Right atrium auricular region (tissue), 2 donors: ENCODE results near the gene SKA1. TPM values are rescaled to one million over a fixed set of nuclear protein-coding genes. Genes with fewer than 3 reads are reported as not detected.

Experiments
- DNase-seq: peaks from one replicate; pipeline ENCODE4 v3.0.0-alpha.2; 2019; ENCODE audit warnings: low spot score
- H3K27ac ChIP-seq, 2 donors: fragments of 200-600 bp; sonication (generic); 1 replicate in 1 of 2; 2 replicates in 1 of 2; pipeline ENCODE4 v1.5.1; 2016 to 2019
- H3K27me3 ChIP-seq, 2 donors: fragments of 200-600 bp; sonication (generic); one replicate each; pipeline versions ENCODE4 v1.5.1 to v1.6.0; 2017 to 2019
- H3K36me3 ChIP-seq: fragments of 200-600 bp; sonication (generic); one replicate; pipeline ENCODE4 v1.5.1; 2016
- H3K4me1 ChIP-seq, 2 donors: fragments of 200-600 bp; sonication (generic); one replicate each; pipeline versions ENCODE4 v1.5.1 to v1.6.0; 2017 to 2019
- H3K4me3 ChIP-seq, 2 donors: fragments of 200-600 bp; sonication (generic); 1 replicate in 1 of 2; 2 replicates in 1 of 2; pipeline ENCODE4 v1.5.1; 2017 to 2019; ENCODE audit warnings: mild to moderate bottlenecking in 1 of 2, moderate library complexity in 1 of 2
- H3K9me3 ChIP-seq, 2 donors: fragments of 200-600 bp; sonication (generic); one replicate each; pipeline ENCODE4 v1.5.1; 2019
- total RNA-seq, 2 donors: library from RNA; depleted of rRNA; stranded (reverse); fragments of >200 nt; gene quantifications; one replicate each; pipeline ENCODE4 v1.1.0, GENCODE V29; 2016
- TF ChIP-seq, protein P1 (sequence below), 2 donors: fragments of 200-600 bp; sonication (generic); IDR thresholded peaks; one replicate each; pipeline ENCODE4 v1.5.1; 2019; ENCODE audit warnings: antibody characterized with exemption in 2 of 2

The SKA1 gene
- total RNA-seq, 2 donors from 2014 or later: 0.78 TPM; not detected in 1

DNA sequence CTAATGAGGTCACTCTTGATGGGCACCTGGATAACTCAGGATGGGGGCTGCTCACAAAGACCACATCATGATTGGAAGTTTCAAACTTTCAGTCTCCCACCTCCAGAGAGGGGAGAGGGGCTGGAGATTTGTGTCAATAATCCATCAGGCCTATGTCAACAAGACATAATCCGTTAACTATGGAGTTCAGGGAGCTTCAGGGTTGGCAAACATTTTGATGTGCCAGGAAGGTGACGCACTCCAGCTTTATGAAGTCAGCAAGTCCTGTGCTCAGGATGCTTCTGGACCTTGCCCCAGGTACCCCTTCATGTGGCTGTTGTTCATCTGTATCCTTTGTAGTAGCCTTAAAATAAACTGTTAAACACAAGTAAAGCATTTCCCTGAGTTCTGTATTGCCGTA lies 19.0 kb downstream of the SKA1 start:
- DNase-seq: no peak
- TF ChIP-seq, protein P1, sequence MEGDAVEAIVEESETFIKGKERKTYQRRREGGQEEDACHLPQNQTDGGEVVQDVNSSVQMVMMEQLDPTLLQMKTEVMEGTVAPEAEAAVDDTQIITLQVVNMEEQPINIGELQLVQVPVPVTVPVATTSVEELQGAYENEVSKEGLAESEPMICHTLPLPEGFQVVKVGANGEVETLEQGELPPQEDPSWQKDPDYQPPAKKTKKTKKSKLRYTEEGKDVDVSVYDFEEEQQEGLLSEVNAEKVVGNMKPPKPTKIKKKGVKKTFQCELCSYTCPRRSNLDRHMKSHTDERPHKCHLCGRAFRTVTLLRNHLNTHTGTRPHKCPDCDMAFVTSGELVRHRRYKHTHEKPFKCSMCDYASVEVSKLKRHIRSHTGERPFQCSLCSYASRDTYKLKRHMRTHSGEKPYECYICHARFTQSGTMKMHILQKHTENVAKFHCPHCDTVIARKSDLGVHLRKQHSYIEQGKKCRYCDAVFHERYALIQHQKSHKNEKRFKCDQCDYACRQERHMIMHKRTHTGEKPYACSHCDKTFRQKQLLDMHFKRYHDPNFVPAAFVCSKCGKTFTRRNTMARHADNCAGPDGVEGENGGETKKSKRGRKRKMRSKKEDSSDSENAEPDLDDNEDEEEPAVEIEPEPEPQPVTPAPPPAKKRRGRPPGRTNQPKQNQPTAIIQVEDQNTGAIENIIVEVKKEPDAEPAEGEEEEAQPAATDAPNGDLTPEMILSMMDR (IDR thresholded peaks at IDR 0.05): no peak
- H3K27me3 ChIP-seq: no peaks in the 10 kb centered on the region
- no peaks in the 10 kb centered on the region for H3K4me1 ChIP-seq
- H3K27ac ChIP-seq: no peak overlapping the region
- no peaks in the 10 kb centered on the region for H3K9me3 ChIP-seq
- no peaks in the 10 kb centered on the region for H3K36me3 ChIP-seq
- no peak overlapping the region for H3K4me3 ChIP-seq

DNA sequence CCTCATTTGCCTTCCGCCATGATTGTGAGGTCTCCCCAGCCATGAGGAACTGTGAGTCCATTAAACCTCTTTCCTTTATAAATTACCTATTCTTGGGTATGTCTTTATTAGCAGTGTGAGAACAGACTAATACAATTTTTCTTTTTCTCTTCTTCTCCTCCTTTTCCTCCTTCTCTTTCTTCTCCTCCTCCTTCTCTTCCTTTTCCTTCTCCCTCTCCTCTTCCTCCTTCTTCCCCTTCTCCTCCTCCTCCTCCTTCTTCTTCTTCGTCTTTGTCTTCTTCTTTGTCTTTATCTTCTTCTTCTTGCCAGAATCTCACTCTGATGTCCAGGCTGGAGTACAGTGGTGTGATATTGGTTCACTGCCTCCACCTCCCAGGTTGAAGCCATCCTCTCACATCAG lies 20.2 kb downstream of the SKA1 start:
- H3K4me1 ChIP-seq: no peaks in the 10 kb centered on the region
- TF ChIP-seq, protein P1 (IDR thresholded peaks at IDR 0.05): no peak
- no peaks in the 10 kb centered on the region for H3K36me3 ChIP-seq
- no peaks in the 10 kb centered on the region for H3K27me3 ChIP-seq
- no peak overlapping the region for H3K27ac ChIP-seq
- H3K4me3 ChIP-seq: no peak overlapping the region
- DNase-seq: no peak
- H3K9me3 ChIP-seq: no peaks in the 10 kb centered on the region

DNA sequence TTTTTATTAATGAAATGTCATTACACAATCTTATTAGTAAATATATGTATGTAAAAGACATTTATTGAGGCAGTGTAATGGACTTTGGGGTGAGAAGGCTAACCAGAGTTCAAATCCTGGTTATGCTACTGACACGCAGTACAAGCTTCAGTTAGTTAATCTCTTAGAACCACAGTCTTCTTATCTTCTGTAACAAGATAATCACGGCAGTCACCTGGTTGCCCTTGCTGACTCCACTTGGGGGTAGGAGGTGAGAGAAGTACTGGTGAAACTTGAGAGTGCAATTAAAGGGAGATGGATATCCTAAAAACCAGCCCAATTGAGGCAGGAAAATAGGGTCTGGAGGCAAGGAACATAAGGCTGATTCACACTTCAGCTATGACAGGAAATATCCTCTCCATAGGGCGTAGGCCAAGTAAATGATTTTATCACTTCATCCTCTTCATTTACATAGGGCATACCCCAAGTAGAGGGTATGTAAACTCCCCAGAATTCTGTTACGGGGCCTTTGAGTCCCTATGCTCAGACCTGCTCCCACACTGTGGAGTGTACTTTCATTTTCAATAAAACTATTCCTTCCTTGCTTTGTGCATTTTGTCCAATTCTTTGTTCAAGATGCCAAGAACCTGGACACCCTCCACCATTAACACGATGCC lies 21.3 kb downstream of the SKA1 start:
- DNase-seq: no peak
- Histone ChIP-seq H3K9me3 (no peaks in the 10 kb centered on the region), H3K36me3 (no peaks in the 10 kb centered on the region), H3K4me1 (no peaks in the 10 kb centered on the region), H3K4me3 (no peak overlapping the region), H3K27me3 (no peaks in the 10 kb centered on the region), H3K27ac (no peak overlapping the region)
- TF ChIP-seq, protein P1 (IDR thresholded peaks at IDR 0.05): no peak

DNA sequence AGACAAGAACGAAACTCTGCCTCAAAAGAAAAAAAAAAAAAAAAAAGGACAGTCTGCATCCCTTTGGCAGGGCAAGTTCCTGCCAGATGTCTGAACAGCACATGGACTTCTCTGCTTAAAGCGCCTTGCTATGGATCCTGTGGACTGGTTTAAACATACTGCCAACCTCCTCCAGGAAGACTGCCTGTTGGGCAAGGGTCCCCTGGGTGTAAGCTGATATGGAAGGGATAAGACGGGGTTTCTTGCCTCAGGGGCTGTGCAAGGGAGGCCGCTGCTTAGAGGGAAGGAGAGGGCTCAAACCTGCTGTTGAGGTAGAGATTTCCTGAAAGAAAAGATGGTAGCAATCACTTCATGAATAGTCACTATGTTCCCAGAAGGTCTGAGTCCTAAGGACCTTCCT lies 22.2 kb downstream of the SKA1 start:
- H3K4me1 ChIP-seq: no peaks in the 10 kb centered on the region
- DNase-seq: no peak
- TF ChIP-seq, protein P1 (IDR thresholded peaks at IDR 0.05): no peak
- no peak overlapping the region for H3K4me3 ChIP-seq
- H3K9me3 ChIP-seq: no peaks in the 10 kb centered on the region
- H3K36me3 ChIP-seq: no peaks in the 10 kb centered on the region
- H3K27ac ChIP-seq: no peak overlapping the region
- no peaks in the 10 kb centered on the region for H3K27me3 ChIP-seq

DNA sequence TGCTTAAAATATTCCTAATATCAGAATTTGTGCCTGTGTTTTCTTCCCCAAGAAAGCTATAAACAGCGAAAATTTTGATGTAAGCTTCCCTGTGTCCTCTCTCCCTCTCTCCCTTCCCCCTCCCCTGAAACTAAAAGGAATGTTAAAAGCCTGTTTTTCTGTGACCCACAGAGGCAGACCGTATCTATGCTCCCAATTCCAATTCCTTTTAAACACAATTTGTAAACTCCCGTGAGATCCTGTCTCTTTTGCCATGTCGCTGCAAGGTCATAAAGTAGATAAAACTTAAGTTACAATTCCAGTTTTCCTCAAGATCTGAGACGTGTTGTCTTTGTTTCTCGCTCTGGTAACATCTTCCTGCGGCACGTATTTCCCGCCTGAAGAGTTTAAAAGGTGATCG lies 23.3 kb downstream of the SKA1 start:
- Histone ChIP-seq H3K4me1 (no peaks in the 10 kb centered on the region), H3K9me3 (no peaks in the 10 kb centered on the region), H3K36me3 (no peaks in the 10 kb centered on the region), H3K4me3 (no peak overlapping the region), H3K27me3 (no peaks in the 10 kb centered on the region), H3K27ac (no peak overlapping the region)
- TF ChIP-seq, protein P1 (IDR thresholded peaks at IDR 0.05): no peak
- no peak for DNase-seq

DNA sequence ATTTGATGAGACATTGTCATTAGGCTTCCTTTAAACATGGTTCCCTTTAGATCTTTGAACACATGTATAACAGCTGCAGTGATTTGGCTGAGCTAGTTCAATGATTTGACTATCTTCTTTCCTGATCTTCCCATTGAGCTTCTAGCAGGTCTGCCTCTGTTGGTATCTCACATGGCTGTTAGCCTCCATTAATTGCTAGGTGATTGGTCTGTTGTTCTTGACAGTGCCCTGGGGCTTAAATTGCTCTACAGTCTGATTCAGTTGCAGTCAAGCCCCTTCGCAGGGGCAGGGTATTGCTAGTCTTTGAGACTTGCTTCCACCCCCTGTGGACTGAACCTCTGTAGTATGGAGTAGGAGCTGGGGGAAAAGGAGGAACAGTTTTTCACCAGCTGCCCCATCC lies 24.1 kb downstream of the SKA1 start:
- Histone ChIP-seq H3K27ac (no peak overlapping the region), H3K27me3 (no peaks in the 10 kb centered on the region), H3K4me3 (no peak overlapping the region), H3K9me3 (no peaks in the 10 kb centered on the region), H3K36me3 (no peaks in the 10 kb centered on the region), H3K4me1 (no peaks in the 10 kb centered on the region)
- TF ChIP-seq, protein P1 (IDR thresholded peaks at IDR 0.05): no peak
- DNase-seq: no peak
